NCI-H187 (cell line): Measurements from ENCODE around the gene TCEA3.

Source experiments
- DNase-seq, 2 experiments: peaks; one replicate each; lab custom pipeline; 2025; lab: John Stamatoyannopoulos, UW

Gene TCEA3

DNA sequence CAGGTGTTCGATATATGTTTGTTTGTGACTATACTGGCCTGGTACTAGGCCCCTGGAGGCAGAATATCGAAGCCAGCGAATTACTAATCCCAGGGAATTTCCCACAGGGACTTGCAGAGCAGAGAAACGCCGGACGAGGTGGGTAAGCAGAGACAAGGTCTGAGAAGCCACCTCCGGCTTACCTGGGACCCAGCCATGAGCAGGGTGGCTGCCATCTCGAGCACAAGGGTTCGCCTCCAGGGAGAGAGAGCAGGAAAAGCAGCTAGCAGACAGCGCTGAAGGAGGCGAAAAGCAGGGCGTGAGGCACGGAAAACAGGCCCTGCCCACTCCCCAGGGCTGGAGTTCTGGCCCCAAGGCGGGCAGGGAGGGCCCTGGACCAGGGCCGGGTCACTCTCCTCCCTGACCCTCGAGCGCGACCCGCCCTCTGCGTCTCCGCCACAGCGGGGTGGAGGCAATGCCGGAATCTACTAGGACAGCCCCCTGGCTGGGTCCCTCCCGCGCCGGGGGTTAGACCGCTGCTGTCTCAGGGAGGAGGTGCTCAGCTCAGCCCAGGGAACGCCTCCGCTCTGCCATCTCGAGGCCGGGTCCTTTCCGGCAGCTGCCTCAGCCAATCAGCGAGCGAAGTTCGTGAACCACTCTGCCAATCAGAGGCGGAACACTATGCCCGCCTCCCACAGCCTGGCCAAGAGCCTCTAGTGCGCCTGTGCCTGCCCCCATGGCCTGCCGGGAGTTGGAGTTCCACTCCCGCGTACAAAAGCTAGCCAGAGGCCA, 56.6 kb downstream of the TCEA3 start:
- peak; percentile 94 to 97 for DNase-seq

GRCh38 chr1:23367451-23367790, 57.1 kb downstream of the TCEA3 start:
- no peak for DNase-seq

DNA sequence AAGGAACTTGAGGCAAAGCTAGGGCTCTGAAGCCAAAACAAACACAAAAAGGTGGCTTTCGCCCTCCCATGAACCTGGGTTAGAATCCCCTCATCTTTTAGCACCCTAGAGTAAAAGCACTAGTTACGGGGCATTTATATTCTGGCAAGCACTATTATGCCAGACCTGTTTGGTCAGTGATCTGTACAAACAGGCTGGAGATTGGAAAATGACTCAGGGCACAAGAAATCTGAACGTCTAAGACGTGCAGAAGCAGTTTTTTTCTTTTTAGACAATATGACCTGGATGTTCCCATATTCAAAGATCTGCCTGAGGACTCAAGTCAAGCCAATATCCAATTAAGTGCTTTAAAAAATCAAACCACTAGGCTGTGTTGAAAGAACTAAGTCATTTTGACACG, 58.0 kb downstream of the TCEA3 start:
- no peak for DNase-seq

GRCh38 chr1:23366146-23366545, 58.4 kb downstream of the TCEA3 start:
- DNase-seq: no peak

GRCh38 chr1:23362218-23362713, 62.3 kb downstream of the TCEA3 start:
- DNase-seq: no peak

GRCh38 chr1:23358310-23358875, 66.2 kb downstream of the TCEA3 start:
- DNase-seq: no peak

GRCh38 chr1:23357138-23357908, 67.2 kb downstream of the TCEA3 start:
- DNase-seq: no peak

GRCh38 chr1:23356471-23357137, 67.9 kb downstream of the TCEA3 start:
- no peak for DNase-seq

DNA sequence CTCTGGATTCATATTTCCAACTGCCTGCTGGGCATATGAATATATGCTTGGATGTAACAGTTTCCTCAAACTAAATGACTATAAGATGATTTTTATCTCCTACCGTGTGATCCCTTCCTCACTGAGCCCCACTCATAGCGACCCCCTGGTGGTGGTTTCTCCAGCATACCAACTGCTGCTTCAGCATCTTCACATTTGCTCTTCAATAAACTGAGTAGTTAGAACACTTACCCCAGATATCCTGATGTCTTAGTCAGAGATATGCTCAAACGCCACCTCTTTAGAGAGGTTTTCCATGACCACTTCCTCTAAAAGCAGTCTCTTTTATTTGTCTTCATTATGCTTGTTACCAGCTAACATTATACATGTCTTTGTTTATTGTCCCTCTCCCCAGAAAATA, 70.3 kb downstream of the TCEA3 start:
- DNase-seq: no peak

- no peak for DNase-seq
These were observed 72.4 kb downstream of the TCEA3 start for GRCh38 chr1:23352096-23352695.

DNA sequence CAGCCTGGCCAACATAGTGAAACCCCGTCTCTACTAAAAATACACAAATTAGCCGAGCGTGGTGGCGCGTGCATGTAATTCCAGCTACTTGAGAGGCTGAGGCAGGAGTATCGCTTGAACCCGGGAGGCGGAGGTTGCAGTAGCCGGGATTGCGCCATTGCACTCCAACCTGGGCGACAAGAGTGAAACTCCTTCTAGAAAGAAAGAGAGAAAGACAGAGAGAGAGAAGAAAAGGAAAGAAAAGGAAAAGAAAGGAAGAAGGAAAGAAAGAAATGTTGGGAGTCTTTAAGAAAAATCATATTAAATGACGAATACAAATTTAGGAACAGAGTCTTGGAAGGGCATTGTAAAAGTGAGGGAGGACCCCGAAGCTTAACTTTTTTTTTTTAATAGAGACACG, 78.6 kb downstream of the TCEA3 start:
- no peak for DNase-seq

GRCh38 chr1:23344987-23345472, 79.5 kb downstream of the TCEA3 start:
- DNase-seq: peak in 1 of 2 experiments; percentile 69

DNA sequence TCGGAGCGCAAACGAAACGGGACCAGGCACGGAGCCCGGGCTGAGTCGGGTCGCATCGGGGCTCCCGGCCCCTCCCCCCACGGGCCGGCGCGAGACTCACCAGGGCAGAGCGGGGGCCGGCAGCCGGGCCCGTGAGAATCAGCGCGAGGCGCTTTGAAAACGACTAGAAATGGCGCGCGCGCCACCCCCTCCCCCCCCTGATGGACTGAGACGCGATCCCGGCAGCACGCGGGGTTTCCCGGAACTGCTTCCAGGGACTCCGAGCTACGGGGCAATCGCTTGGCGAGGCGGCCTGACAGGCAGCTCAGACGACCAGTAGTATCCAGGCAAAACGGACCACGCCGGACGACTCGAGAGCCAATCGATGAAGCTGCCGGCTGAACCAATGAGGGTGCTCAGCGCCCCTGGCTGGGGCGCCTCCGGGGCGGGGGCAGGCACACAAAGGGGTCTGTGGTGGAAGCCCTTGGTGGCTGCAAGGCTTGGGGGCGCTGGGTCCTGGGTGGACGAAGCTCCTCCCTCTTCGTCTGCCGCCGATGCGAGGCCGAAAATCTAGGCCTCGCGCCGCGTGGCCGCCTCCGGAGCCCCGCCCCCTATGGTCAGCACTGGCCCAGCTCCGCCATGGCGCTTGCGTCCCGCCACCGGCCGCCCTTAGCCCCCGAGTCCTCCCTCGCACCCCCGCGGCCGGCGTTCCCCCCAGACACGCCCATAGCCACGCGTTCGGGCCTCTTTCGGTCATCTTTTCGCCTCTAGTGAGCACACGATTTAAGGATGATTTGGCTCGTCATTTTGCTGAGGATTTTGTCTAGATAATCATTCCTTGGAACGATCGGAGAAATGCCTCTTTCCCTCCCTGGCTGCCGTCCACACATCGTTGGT, 80.2 kb downstream of the TCEA3 start, which contains the start of gene HNRNPR:
Gene HNRNPR, minus strand, starts transcription at position 174 of the 876 bp plus-strand sequence. CDS start 3,276 bp downstream, outside the sequence.
- peak; percentile 96 to 97 for DNase-seq

DNA sequence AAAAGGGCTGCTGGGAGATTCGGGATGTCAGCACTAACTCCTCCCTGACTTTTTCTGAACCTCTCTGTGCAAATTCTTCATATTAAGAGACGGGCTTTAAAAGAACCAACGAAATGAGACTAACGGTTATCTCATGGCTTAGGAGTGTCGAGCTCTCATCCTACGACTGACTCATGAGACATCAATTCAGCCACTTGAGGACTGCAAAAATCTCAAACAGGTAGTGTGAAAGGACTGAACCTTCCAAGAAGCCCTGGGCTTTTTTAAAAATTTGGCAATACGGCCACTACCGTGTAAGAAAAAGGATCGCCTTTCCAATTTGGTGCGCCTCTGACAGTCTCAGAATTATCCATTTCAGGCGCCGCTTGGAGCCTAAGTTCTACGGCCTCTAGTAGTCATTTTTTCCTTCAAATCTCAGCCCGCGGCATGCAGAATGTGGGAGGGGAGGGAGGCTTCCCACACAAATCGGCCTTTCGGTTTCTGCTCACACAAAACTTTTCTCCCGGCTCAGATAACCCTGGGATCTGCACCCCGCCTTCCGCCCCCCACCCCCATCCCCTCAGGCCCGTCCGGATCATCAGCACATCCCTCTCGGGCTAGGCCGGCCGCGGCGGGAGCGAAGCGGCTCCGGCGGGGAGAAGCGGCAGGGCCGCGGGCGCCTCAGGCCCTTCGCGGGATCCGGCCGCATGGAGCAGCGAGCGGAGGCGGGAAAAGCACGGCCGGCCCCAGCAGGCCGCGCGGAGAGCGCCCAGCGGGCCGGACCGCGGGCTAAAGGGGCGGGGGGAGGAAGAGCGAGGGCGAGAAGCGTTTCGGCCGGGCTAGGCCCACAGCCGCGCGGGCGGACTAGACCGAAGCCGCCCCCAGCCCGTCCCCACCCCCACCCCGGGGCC, 81.1 kb downstream of the TCEA3 start:
- no peak for DNase-seq

- DNase-seq: no peak
These were observed 82.4 kb downstream of the TCEA3 start for GRCh38 chr1:23341931-23342692.

DNA sequence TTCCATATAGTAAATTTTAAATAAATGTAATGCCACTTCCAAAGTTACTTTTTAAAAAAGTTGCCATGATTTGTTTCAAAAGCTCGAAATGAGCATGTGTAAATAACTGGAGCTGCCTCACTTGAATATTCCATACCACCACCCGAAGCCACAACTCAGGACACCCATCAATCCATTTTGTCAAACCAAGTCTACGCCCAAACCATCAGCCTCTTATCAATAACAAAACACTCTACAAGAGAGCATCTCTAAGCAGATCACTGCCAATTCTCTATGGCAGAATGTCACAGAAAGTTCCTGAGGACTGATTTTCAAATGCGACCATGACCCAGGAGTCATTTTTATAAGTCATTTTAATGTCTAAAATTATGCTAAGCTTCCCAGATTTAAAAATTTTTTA, 84.9 kb downstream of the TCEA3 start:
- no peak for DNase-seq

DNA sequence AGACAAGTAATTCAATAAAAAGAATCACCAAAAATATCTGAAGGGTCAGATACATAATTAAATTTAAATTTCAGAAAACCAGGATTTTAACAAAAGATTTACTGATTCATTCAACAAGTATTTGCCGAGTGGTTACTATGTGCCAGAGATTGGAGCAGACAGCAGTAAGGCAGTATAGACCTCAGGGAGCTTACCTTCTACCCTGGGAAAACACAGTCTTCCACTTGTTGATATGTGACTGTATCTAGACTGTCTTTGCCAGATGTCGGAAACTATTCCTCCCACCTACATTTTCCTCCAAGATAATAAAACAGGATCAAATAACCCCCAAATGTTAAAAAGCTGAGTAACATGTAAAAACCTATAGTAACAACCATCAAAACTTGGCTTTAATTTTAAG, 86.7 kb downstream of the TCEA3 start:
- no peak for DNase-seq

DNA sequence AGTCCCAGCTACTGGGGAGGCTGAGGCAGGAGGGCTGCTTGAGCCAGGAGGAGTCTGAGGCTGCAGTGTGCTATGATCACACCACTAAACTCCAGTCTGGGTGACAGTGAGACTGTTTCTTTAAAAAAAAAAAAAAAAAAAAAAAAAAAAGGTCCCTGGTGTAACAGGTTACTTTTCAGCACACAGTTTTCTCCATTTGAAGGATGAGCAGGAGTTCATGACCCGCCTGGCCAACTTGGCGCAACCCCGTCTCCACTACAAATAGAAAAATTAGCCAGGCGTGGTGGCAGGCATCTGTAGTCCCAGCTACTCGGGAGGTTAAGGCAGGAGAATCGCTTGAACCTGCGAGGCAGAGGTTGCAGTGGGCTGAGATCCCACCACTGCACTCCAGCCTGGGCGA, 92.8 kb downstream of the TCEA3 start:
- DNase-seq: no peak
